GM18511 (cell line): ENCODE results near the gene NXPH3.

Experiments
- ATAC-seq: cut with Tn5 transposase; IDR thresholded peaks from one replicate; pipeline ENCODE4 v1.9.1; 2021; ENCODE audit warnings: mild to moderate bottlenecking, moderate library complexity; ENCODE audit not compliant: unreplicated experiment

The NXPH3 gene

DNA sequence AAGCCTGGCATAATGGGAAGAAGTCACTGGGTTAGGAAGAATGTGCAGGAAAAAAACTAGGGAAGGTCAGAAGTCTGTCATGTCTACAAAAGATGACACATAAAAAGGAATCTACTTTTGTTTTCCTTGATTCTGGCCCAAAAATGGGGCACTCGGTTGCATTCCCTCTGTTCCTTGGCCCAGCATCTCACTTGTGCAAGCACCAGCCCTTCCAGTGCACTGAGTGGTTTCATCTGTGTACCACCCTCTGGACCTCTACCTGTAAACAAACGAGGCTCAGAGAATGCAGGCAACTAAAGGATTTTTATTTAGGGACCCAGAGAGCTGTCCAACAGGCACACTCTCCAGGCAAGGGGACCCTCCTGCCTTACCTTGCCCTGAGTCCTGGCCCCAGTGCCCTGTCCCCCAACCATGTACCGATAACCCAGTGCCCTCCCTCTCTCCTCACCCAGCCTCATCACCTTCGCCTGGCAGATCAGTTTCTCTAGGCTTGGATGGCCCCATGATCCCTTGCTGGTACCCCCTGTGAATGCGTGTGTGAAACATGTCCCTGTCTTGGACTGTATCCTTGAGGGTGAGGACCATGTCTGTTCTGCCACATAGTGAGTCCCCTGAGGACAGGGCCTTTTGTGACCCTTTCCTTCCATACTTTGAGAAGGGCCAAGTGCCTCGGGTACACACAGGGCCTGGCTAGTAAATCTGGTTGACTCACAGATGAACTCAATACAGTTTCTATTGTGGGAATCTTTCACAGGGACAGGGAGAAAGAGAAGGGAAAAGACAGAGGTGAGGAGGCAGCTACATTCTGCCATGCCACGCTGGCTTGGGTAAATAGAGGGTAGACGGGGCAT lies 13.3 kb downstream of the NXPH3 start:
- ATAC-seq: no peak

DNA sequence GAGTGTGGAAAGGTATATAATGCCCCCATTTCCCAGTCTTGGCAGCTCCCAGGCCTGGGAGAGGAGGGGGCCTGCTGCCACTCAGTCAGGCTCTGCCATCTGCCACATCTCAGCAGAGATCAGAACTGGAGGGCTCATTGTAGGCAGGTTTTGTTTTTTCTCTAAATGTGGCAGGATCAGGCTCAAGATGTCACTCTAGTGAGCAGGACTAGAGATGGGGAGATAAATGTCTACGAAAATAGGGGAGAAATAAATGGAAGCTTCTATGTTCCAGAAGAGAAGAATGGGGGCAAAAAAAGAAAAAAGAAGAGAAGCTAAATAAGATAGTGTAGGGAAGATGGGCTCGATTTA lies 13.9 kb downstream of the NXPH3 start:
- no peak for ATAC-seq

DNA sequence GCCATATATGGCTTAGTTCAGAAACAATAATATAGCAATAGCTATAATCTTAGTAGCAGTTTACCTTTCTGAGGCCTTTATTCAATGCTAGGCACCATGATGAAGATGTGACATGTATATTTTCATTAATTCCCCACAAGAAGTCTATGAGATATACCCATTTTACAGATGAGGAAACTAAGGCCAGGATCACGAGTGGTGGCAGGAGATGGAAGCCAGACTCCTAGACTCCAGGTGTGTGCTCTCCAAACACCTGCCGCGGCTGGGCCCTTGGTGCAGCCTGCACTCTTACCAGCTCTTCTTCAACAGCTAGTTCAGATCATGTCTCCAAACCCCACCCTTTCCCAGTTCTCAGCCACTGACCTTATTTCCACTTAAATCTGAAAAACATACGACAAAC lies 15.2 kb downstream of the NXPH3 start:
- no peak for ATAC-seq

DNA sequence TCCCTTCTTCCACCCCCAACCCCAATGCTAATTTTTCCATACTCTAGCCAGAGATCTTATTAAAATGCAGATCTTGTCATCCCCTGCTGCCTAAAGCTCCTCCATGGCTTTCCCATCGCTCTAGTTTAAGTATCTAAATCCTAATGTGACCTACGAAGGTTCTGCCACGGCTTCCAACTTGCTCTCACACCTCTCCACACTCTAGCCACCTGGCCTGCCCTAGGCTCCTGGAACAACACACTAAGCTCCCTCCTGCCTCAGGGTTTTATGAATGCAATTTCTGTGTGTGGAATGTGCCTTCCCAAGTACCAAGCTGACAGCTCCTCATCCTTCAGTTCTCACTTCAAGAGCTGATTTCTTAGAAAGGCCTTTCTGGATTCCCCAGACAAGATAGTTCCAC lies 16.6 kb downstream of the NXPH3 start:
- ATAC-seq: no peak

DNA sequence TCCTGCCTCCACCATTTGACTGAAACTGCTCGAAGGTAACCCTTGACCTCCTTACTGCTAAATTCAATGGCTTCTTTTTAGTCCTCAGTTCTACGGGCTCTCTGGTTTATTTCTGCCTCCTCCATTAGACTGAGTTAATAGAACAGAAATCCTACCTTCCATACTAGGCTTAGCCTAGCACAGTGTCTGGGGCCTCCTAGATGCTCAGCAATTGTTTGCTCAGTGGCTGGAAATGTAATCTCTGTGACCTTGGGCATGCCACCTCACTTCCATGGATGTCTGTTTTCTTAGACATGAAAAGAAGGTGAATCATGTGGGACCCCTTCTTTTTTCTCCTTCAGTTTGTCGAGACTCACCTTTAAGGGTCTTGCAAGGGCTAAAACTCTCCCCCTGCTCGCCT lies 19.7 kb downstream of the NXPH3 start:
- no peak for ATAC-seq

DNA sequence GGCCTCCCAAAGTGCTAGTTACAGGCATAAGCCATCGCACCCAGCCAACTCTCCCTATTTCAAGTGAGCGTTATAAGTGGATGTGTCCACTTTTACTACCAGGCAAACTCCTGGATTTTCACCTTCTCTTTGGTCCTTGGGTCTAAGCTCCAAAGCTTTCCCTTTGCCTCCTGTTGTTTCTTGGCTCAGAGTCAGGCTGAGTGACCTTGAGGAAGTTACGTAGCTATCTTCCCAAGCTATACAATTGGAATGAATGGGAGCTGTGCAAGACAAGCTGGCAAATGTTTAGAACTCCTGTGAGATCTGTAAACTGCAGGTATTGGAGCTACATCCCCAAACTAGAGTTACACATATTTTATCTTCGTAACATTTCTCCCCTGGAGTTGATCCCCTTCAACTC lies 20.3 kb downstream of the NXPH3 start:
- no peak for ATAC-seq

DNA sequence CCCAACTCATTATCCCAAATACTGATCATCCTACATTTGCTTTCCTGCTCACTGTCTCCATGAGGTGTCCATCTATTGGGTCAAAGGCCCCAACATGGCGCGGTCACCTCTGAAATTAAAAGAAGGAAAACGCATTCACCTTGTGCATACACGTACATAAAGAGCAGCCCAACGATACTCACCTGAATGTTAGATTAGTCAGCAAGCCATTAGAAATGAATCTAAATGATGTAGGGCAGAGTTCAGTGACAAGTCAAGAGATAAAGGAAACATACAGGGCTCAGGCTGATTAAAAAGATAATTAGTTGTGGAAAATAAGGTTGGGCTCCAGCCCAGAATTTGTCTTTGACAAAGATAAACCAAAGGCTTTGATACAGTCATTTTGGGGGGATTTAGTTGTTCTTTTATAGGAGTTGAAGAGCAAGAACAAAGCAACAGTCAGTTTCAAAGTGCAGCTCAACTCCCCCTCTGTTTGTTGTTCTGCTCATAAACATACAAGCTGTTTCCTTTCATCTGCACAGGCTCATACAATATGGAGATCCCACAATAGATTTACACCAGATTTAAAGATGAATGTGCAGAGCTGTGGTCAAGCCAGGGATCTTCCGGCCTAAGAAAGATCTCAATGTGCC lies 21.1 kb downstream of the NXPH3 start:
- ATAC-seq: no peak

DNA sequence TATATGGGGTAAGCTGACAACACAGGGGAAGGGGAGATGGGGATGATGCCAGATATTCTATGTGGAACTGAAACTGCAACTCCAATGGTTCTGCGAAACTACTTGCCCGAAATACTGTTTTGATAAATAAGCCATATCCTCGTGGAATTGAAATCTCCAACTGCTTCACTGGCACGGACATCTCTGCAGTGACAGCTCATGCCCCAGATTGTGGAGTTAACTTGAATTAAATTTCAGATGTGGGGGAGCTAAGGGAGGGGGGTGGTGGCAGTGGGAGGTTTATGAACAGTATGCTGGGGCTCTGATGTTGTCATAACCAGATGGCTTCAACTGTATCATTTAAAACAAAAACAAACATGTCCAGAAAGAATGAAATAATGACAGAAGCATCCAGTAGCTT lies 21.8 kb downstream of the NXPH3 start:
- ATAC-seq: no peak

DNA sequence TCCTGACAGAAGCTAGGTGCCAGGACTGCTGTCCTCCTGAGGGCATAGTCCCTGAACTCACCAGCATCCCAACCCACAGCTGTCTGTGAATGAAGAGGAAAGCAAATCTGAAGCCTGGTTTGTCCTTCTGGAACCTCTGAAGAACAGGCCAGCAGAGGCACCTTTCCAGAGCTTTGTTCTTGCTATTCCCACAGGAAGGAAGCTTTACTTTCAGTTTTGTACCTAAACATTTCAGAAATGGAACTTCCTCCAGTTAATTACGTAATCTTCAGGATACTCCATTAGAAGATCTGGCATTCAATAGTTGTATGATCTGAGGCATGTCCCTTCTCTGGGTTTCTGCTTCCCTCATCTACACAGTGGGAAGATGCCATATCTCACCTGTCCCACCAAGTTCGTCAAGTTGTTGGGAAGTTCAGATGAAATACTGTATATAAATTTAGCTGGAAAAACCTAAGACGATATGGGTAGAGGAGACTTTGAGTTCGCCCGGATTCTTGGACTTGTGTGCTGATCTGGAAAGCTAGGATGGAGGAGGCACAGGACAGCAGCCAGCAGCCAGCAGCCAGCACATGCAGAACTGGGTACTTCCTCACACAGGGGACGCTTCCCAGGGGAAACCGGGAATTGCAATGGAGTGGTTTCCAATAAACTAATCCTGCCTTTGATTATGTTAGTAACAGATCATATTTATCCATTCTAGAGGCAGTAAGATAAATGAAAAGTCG lies 22.4 kb downstream of the NXPH3 start:
- no peak for ATAC-seq

DNA sequence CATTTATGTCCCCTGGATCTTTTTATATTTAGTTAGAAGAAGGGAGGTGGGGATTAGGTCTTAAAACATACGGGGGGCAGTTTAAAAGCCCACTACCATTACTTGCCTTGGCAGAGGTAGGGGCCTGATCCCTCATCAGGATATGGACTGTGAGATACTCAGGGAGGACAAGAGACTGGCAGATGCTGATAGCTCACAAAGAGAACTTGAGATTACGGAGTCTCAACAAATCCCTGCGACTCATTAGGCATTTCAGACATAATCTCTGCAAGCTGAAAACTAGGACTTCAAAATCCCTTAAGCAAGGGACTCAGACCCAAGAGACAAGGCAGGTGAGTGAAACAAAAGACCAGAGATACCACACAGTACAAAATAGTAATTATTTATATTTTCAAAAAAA lies 23.2 kb downstream of the NXPH3 start:
- no peak for ATAC-seq

DNA sequence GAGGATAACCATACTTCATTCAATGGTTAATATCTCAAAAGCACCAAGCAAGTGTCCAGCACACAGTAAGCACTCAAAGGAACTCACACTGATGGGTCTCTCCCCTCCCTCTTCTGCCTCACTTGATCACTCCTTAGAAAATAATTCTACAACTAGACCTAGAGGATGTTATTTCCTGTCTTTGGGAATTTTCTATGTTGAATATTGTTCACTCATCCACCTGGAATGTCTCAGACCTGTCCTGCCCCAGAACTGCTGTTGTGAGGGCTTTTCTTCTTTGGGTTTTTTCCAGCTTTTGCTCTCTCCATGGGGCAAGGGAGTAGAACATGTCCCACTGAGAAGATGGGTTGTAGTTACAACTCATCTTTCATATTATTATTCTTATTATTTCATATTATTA lies 25.3 kb downstream of the NXPH3 start:
- no peak for ATAC-seq

DNA sequence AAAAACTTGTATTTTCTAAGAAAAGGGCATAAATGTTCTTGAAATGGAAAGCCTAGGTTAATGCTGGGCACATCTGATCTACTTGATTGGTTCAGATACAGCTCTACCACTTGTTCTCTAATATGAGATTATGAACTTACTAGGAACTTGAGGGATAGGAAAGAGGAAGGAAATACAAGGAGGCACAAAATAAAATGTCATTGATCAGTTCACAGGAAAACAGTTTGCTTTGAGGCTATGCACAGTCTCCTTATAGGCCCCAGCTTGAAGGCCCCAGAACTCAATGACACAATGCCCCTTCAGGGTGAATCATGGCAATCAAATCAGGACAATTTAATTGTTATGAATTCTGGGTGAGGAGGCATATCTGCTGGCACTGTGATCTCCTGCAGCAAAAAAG lies 27.1 kb downstream of the NXPH3 start:
- no peak for ATAC-seq

DNA sequence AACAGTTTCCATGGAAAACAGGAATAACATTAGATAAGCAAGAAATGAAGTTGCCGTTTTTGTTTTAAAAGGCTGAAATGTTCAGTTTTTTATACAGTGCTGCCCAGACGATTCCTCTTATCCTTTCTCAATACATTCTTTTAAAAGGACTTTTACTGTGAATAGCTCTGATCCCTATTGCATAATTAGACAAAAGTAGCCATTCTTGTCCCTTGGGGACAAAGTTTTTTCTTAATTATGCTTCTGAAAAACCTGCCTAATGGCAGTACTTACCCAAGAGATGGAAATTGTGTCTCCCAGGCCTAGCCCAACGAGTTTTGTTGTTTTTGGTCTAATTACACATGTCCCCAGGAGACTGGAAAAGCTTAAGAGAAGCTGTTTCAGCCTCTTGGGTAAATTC lies 27.6 kb downstream of the NXPH3 start:
- ATAC-seq: no peak

DNA sequence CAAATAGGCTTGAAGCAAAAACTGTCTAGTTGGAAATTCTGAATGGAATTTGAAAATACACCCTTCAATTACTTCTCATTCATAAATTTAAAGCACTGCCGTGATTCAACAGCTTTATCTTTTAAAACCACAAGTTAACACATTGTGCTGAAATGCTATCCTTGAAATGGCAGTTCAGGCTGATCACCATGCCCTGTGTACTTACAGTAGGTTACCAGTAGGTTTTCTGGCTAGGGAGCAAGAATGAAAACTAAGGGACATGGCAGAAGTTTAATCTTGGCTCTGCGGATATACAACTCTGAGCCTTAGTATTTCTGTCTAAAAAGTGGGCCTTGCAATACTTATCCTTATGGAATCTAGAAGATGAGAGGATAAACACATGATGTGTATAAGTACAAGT lies 28.0 kb downstream of the NXPH3 start:
- no peak for ATAC-seq

DNA sequence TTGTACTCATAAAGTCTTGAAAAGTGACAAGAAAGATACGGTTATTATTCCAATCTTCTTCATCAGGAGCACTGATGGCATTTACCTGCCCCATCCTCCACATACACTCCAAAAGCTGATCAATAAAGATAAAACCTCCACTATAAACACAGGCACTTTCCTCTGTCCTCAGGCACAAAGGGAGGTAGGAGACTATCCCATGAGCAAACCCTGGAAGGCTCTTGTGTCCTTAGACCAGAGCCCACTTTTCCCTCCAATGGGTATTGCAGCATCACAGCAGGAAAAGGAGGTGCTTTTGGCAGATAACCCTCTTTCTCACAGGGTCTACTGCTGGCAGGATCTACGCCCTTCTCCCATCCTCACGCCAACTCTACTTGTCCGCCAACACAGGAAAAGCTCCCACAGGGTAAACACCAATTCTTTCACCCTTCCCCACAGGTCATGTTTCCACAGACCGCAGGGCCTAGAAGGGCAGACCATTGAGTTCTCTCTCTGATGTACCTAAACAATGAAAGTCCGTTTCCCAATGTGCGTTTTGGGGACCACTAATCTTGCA lies 28.7 kb downstream of the NXPH3 start:
- no peak for ATAC-seq

DNA sequence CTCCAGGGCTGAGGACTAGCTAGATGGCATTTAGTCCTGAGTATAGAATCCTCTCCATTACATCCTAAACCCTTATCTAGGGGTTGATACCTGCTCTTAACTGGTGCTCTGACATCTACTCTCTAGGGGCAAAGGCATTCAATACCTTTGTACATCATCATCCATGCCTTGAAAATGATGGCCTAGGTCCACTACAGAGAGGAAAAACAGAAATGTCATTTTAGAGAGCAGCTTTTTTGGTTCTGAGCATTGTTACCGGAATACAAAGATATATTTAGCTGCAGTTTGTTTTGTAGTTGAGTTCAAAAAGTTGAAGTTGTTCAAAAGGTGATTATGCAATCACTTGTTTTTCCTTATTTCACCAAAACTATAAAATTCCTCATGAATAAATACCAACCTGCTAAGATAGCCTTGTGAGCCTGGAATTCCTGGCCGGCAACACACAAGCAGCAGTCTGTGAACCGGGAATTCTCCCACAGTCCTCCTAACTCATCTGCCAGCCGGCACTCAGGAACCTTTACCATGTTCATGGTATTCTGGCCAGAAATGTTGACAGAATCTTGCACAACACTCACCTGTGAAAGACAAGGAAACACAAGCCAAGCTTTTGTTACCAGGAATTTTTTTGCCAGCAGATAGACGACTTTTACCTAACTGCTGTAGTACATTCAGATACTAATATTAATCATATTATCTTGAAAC lies 35.4 kb downstream of the NXPH3 start:
- ATAC-seq: no peak

DNA sequence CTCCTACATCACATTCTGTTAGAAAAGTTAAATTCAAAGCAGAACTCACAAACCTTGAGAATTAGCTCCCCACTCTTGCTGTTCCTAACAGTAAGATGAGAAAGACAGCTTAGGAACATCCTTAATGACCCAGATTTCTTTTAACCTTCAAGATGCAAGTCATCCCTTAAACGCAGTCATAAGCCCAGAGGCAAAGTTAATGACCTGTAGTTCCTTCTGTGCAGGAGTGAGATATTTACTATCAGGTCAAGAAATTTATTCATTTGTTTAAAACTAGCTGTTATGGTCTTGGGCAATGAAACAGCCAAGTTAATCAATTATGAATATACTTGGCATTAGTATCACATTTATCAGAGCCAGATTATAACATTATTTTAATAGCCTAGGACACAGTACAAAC lies 37.1 kb downstream of the NXPH3 start:
- no peak for ATAC-seq

DNA sequence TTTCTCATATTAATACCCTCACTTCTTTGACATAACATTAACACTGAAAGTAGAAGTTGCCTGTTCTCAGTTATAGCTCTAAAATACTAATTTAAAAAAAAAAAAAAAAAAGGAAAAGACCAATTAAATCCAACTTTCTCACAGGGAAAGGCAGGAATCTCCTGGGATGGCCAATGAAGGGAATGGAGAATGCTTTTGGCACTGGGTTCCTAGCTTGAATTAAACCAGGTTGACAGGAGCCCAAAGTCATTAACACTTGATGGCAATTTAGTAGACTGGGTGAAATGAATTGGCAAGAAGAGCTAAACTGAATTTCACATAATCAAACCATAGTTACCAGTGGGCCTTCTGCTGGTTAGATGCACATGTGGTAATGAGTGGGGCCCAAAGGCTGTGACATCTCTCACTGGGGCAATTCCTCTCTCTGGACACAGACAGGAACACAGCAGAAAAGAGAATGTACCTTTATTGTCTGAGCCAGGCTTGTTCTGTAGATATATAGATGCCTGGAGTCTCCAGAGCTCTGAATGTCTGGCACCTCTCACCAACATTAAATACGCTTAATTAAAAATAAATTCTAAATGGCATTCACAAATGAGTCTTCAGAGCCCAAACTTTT lies 37.6 kb downstream of the NXPH3 start:
- no peak for ATAC-seq

DNA sequence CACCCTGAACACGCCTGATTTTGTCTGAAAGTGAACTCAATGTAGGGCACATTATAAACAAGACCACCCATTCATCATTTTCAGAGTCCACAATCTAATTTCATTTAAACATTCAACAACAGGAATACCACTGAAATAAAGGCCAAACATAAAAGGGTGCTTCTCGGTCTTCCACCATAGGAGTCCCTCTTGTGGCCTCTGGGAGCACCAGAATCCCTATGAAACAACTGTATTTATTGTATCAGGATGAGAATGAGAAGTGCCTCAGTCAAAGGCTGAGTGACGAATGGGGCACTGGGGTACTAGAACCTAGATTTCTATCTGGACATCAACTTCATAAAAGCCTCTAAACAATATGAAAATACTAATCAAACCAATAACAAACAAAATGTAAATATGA lies 40.4 kb downstream of the NXPH3 start:
- ATAC-seq: no peak

DNA sequence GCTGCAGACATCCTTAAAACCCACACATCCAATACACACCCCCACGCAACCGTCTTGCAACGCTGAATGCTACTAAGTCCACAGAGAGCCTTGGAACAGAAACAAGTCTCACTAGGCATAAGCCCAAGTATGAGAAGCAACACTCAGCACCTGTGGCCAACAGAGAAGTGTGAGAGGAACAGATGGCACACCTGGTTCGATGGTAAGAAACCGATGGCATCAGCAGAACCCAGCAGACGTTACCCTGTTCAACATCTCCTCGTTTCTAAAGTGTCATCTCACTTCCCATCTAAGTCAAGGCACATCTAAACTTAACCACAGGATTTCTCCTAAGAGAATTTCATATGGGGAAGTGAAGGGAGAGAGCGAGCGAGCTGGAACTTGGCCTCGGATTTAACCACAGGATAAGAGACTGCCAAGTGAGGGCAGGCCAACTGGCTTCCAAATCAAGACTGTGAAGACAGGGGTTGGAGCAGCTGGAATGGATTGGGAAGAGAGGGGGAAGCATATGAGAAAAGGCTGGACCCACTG lies 41.0 kb downstream of the NXPH3 start:
- ATAC-seq: no peak
